T-helper 1 cell treated with Interleukin-12 subunit alpha and Interleukin-12 subunit beta and Interleukin-4 antibody, amounts not matched to agents 30 μg/mL and 1 μg/mL, for 36 hours (primary cell): ENCODE data around the gene CD7.

Source experiments
- H3K27ac Mint-ChIP-seq: one replicate; pipeline ENCODE4 v1.8.0; 2021; ENCODE audit warnings: mild to moderate bottlenecking, mixed read lengths
- H3K27me3 Mint-ChIP-seq: one replicate; pipeline ENCODE4 v1.8.0; 2021; ENCODE audit warnings: low read depth, mixed read lengths
- H3K36me3 Mint-ChIP-seq: one replicate; pipeline ENCODE4 v1.8.0; 2021; ENCODE audit warnings: low read depth, mixed read lengths
- H3K4me1 Mint-ChIP-seq: one replicate; pipeline ENCODE4 v1.8.0; 2021; ENCODE audit warnings: low read depth, mixed read lengths
- H3K4me3 Mint-ChIP-seq: one replicate; pipeline ENCODE4 v1.8.0; 2021; ENCODE audit warnings: mild to moderate bottlenecking, moderate library complexity, mixed read lengths
- H3K9me3 Mint-ChIP-seq: one replicate; pipeline ENCODE4 v1.8.0; 2021; ENCODE audit warnings: mixed read lengths

Gene CD7

DNA sequence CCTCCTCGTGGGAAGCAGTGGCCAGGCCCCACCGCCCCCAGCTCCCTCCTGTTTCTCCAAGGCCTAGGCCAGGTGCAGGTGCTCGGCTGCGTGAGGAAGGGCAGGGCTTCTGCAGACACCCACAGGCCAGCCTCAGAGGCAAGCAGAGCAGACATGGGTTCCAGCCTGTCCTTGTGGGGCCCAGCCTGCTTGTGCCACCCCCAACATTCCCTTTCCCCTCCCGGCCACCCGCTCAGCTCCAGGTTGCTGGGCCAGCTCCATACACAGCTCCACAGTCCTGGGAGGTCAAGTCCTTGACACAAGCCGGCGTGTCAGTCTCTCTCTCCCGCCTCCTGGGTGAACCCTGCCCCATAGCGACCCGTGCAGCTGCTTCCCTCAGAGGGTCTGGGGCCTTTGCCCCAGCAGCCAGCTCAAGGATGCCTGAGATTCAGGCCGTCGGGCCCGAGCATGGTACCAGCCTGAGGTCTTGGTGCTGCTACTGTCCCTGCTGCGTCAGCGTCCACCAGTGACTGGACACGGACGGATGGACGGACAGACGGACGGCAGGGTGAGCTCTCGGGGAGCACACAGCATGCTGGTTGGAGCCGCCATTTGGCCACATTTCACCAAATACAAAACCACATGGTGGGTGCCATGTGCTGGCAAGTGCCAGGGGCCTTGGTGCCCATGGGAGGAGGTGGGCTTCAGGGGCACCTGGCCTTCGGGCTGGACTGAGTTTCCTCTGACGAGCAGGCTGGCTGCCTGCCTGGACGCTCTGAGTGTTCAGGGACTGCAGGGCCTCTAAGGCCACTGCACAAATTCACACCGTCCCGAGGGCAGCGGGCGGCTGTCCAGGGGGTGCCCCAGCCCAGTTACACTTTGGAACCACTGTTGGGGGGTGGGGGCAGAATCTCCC, 8.1 kb upstream of the CD7 start:
- Mint-ChIP-seq H3K4me3 (no peak overlapping the region), H3K27ac (no peak overlapping the region), H3K9me3 (no peaks in the 10 kb centered on the region), H3K36me3 (peaks cover 2% of the 10 kb centered on the region), H3K4me1 (peaks cover 16% of the 10 kb centered on the region), H3K27me3 (no peaks in the 10 kb centered on the region)

- H3K4me1 Mint-ChIP-seq: peaks cover 16% of the 10 kb centered on the region
- peak overlapping the region; percentile 3 for H3K4me3 Mint-ChIP-seq
- H3K27ac Mint-ChIP-seq: peak overlapping the region; percentile 45
Observed at GRCh38 chr17:82324566-82325285, 7.3 kb upstream of the CD7 start.

DNA sequence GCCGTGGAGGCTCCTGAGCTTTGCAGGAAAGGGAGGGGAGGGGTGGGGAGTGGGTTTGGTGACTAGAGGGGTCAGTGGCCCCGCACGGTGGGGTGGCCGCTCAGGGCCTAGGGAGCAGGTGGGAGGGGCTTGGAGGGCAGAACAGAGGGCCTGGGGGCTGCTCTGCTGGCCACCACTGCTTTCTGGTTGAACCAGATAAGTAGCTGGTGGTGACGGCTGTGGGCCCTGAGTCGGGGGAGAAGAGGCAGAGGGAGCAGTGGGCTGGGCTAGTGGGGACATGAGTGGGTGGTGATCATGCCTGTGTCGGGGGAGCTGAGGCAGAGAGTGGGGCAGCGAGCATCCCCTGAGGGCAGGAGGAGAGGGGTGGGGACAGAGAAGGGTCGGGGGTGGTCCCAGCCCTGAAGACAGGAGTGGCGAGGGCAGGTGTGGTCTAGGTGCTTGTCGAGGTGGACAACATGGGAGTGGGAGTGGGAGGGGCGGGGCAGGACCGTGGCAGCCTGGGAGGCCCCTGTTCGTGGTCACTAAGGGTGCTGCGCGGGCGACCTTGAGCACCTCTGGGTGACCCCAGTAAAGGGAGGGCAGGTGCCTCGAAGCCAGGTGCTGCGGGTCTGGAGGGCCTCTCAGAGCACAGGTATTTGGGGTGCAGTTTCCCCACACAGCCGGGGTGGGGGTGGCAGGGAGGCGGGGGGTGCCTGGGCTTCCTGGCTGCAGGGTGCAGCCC, 6.3 kb upstream of the CD7 start:
- Mint-ChIP-seq H3K36me3 (peaks cover 2% of the 10 kb centered on the region), H3K4me3 (peak overlapping the region; percentile 5), H3K9me3 (no peaks in the 10 kb centered on the region), H3K27me3 (no peaks in the 10 kb centered on the region), H3K4me1 (peaks cover 16% of the 10 kb centered on the region), H3K27ac (peak overlapping the region; percentile 26)

More at GRCh38 chr17:82324566-82325285, 7.3 kb upstream of the CD7 start:
- H3K27me3 Mint-ChIP-seq: no peaks in the 10 kb centered on the region
- H3K9me3 Mint-ChIP-seq: no peaks in the 10 kb centered on the region
- H3K36me3 Mint-ChIP-seq: peaks cover 2% of the 10 kb centered on the region

DNA sequence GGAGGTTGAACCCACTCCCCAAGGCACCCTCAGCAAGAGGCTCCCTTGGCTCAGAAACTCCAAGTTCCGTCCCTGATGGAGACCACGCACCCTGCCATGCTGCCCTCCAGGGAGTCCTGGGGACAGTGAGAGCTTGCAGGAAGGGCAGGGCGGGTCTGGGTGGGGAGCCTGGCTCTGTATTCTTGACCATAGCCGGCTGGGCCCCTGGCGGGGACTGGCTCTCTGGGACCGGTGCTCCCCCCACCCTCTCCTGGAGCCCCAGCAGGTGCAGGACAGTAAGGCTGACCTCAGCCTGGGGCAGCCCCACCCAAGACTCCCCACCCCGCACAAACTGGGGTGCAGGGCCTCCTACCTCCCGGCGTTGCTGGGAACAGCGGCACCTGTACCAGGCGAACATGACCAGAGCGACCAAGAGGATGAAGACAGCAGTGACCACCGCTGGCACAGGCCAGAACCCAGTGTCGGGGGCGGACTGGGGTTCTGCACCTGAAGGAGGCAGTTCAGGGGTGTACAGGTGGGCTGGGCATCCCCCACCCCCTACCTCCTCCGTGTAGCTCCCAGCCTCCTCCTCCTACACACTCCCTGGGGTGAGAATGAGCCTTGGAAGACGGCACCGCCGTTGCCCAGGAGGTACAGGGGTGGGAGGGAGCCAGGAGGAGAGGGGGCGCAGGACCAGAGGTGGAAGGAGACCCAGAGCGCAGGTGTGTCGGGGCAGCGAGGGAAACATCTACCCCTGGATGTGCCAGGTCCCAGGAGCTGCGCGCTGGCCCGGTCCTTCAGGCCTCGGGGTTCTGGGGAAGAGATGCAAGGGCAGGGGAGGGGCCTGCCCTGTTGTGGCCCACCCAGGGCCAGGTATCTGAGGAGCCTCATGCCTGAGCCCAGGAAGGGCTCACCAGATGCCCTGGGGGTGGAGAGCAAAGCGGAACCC, 5.4 kb upstream of the CD7 start:
- Mint-ChIP-seq H3K27ac (no peak overlapping the region), H3K36me3 (peaks cover 2% of the 10 kb centered on the region), H3K4me1 (peaks cover 16% of the 10 kb centered on the region)

GRCh38 chr17:82321947-82322466, 4.6 kb upstream of the CD7 start:
- no peaks in the 10 kb centered on the region for H3K27me3 Mint-ChIP-seq
- H3K9me3 Mint-ChIP-seq: no peaks in the 10 kb centered on the region
- peaks cover 2% of the 10 kb centered on the region for H3K36me3 Mint-ChIP-seq
- peaks cover 18% of the 10 kb centered on the region for H3K4me1 Mint-ChIP-seq
- H3K27ac Mint-ChIP-seq: peak overlapping the region; percentile 69
- peak overlapping the region; percentile 70 for H3K4me3 Mint-ChIP-seq

More for the DNA sequence above, 5.4 kb upstream of the CD7 start:
- H3K9me3 Mint-ChIP-seq: no peaks in the 10 kb centered on the region
- peak overlapping the region; percentile 70 for H3K4me3 Mint-ChIP-seq
- no peaks in the 10 kb centered on the region for H3K27me3 Mint-ChIP-seq

- Mint-ChIP-seq H3K27me3 (no peaks in the 10 kb centered on the region), H3K9me3 (no peaks in the 10 kb centered on the region), H3K27ac (peak overlapping the region; percentile 87), H3K36me3 (peaks cover 2% of the 10 kb centered on the region), H3K4me3 (peak overlapping the region; percentile 72), H3K4me1 (peaks cover 16% of the 10 kb centered on the region)
Observed at GRCh38 chr17:82320956-82321927, 3.8 kb upstream of the CD7 start.

- Mint-ChIP-seq H3K4me1 (peaks cover 19% of the 10 kb centered on the region), H3K4me3 (peak overlapping the region; percentile 57), H3K9me3 (no peaks in the 10 kb centered on the region), H3K27ac (peak overlapping the region; percentile 71), H3K27me3 (no peaks in the 10 kb centered on the region), H3K36me3 (peaks cover 8% of the 10 kb centered on the region)
Observed at GRCh38 chr17:82320140-82320840, 2.9 kb upstream of the CD7 start.

DNA sequence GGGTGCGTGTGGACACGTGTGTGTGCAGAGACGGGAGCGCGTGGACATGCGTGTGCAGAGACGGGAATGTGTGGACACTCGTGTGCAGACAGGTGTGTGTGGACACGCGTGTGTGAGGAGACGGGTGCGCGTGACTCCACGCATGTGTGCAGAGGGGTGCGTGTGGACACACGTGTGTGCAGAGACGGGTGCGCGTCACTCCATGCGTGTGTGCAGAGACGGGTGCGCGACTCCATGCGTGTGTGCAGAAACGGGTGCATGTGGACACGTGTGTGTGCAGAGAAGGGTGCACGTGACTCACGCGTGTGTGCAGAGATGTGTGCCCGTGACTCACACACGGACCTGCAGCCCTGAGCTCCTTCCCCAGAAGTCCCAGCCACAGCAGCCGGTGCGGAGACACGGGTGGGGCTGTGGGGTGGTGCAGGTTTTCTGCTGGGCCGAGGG, 2.2 kb upstream of the CD7 start:
- no peak overlapping the region for H3K4me3 Mint-ChIP-seq
- H3K4me1 Mint-ChIP-seq: peaks cover 14% of the 10 kb centered on the region
- H3K27ac Mint-ChIP-seq: no peak overlapping the region
- peaks cover 8% of the 10 kb centered on the region for H3K36me3 Mint-ChIP-seq
- no peaks in the 10 kb centered on the region for H3K9me3 Mint-ChIP-seq
- H3K27me3 Mint-ChIP-seq: no peaks in the 10 kb centered on the region

- peaks cover 12% of the 10 kb centered on the region for H3K4me1 Mint-ChIP-seq
- peaks cover 8% of the 10 kb centered on the region for H3K36me3 Mint-ChIP-seq
- H3K27me3 Mint-ChIP-seq: no peaks in the 10 kb centered on the region
- no peak overlapping the region for H3K4me3 Mint-ChIP-seq
- no peak overlapping the region for H3K27ac Mint-ChIP-seq
- no peaks in the 10 kb centered on the region for H3K9me3 Mint-ChIP-seq
Observed at GRCh38 chr17:82318772-82319606, 1.6 kb upstream of the CD7 start.

GRCh38 chr17:82318169-82318498, 726 bp upstream of the CD7 start:
- H3K4me3 Mint-ChIP-seq: no peak overlapping the region
- H3K27me3 Mint-ChIP-seq: no peaks in the 10 kb centered on the region
- no peaks in the 10 kb centered on the region for H3K9me3 Mint-ChIP-seq
- H3K36me3 Mint-ChIP-seq: peaks cover 11% of the 10 kb centered on the region
- no peak overlapping the region for H3K27ac Mint-ChIP-seq
- peaks cover 10% of the 10 kb centered on the region for H3K4me1 Mint-ChIP-seq

DNA sequence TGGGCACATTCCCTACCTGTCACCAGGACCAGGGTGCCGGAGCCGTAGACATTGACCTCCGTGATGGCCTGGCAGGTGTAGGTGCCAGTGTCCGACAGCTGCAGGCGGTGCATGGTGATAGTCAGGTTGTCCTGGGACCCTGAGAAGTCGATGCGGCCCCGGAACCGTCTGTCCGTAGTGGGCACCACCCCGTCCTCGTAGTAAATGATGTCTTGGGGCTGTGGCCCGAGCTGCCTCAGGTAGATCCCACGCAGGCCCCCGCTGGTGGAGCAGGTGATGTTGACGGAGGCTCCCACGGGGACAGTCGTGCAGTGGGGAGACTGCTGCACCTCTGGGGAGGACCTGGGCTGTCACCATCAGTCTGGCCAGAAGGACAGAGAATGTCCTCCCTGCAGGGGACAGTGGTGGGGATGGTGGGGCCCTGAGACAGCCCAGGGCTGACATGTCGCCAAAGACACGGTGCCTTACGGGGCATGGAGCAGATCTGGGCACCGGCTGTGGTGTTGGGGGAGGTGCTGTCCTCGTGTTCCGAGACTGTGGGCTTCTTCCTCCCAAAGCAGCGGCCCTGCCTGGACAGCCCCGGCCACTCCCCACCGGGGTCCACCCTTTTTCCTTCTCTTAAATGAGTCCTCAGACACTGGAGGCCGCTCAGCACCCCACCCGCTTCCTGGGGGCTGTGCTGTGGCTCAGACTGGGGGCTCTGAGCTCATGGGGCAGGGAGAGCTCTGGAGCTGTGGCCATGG, 586 bp downstream of the CD7 start:
- Mint-ChIP-seq H3K27me3 (no peaks in the 10 kb centered on the region), H3K9me3 (no peaks in the 10 kb centered on the region), H3K36me3 (peaks cover 11% of the 10 kb centered on the region), H3K27ac (peak overlapping the region; percentile 78), H3K4me3 (peak overlapping the region; percentile 96), H3K4me1 (peaks cover 10% of the 10 kb centered on the region)
